HG03571 (cell line): ENCODE data around the gene ABTB2.
A peak's percentile ranks its signal among the peaks of the same experiment; 100 is the strongest.
"Not testable (repeated sequence)": the region's sequence is repeated elsewhere in the genome, so short reads cannot be mapped to it uniquely, and the experiment has no call there.

Experiments used
- ATAC-seq: cut with Tn5 transposase; IDR thresholded peaks from one replicate; pipeline ENCODE4 v1.9.1; 2021; ENCODE audit not compliant: unreplicated experiment

Gene ABTB2

DNA sequence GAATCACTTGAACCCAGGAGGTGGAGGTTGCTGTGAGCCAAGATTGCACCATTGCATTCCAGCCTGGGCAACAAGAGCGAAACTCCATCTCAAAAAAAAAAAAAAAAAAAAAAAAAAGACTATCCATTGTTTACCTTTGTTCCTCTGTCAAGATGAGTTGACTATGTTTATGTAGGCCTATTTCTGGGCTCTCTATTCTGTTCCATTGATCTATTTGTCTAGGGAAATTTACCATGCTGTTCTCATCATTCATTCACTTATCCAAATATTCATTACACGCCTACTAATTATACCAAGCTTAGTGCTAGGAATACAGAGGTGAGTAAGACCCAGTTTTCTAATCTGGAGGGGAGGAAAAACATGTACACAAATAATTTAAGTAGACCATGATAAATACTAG is 139.1 kb downstream of the ABTB2 start:
- ATAC-seq: not testable (repeated sequence)

DNA sequence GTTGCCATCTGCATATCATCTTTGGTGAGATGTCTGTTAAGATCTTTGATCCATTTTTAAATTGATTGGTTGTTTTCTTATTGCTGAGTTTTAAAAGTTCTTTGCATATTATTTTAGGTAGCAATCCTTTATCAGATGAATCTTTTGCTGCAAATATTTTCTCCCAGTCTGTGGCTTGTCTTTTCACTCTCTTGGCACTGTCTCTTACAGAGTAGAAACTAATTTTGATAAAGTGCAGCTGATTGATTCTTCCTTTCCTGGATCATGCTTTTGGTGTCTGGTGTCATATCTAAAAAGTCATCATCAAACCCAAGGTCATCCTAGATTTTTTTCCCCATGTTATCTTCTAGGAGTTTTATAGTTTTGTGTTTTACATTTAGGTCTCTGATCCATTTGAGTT is 139.7 kb downstream of the ABTB2 start:
- no peak for ATAC-seq

- no peak for ATAC-seq
Measured at GRCh38 chr11:34216706-34217105, 141.1 kb downstream of the ABTB2 start.

- ATAC-seq: no peak
Measured at GRCh38 chr11:34215806-34216453, 141.9 kb downstream of the ABTB2 start.

- ATAC-seq: no peak
Measured at GRCh38 chr11:34214961-34215805, 142.6 kb downstream of the ABTB2 start.

DNA sequence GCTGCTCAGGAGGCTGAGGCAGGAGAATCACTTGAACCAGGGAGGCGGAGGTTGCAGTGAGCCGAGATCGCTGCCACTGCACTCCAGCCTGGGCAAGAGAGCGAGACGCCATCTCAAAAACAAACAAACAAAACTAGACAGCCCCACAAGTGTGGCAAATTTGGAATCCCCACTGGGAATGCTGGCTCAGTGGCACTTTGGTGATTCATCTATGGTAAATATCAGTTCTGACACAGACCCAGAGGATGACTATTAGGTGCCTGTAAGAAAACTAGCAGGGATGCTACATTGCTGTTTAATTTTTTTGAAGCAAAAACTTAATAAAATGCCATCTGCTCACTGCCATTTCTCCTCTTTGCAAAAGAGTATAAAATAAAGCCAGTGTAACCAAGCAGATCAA is 144.4 kb downstream of the ABTB2 start:
- ATAC-seq: no peak

DNA sequence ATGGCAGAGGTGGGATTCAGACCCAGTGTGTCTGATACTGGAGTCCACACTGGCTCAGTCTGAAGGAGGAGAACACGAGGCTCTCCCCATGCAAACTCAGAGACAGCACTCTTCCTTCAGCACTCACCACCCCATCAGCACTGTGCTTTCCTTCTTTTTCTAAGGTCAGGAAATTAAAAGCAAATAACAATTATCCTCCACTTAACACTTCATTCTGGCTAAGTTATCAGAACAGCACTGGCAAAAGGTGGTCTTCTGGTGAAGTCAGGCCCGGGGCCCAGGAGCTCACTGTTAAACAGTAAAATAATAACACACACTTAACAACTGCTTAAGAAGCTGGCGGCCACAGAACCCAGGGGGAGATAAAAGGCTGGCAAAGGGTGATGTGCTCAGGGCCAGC is 145.2 kb downstream of the ABTB2 start:
- no peak for ATAC-seq

- no peak for ATAC-seq
Measured at GRCh38 chr11:34209809-34210208, 148.0 kb downstream of the ABTB2 start.

GRCh38 chr11:34208266-34209135 is 149.3 kb downstream of the ABTB2 start:
- ATAC-seq: no peak

DNA sequence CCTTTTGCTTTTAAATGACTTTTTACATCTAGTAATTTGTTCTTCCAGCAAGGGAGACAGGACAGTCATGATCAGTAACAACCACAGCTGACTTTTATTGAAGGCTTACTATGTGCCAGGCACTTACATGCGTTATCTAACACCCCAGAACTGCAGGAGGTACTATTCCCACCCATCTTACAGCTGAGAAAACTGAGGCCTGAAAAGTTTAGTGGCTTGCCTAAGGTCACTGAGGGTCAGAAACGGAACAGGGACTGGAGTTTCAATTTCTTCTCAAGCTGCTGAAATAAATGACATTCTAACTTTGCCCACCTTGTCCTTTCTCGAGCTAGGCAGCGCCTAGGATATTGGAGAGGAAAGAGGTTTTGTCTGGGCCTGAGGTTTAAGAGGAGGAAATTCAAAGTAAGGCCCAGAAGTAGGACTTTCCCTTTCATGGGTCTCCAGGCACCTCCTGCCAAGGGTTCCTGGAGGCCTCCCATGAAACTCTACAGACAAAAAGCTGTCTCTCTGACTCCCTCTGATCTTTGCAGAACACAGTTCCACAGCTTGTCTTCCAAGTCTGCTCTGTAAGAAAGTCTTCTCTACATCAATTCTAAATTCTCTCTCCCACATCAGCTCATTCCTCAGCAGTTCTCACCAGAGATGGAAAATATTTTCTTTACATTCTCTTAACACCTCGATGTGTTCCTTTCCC is 150.2 kb downstream of the ABTB2 start:
- no peak for ATAC-seq

- ATAC-seq: no peak
Measured at GRCh38 chr11:34206407-34207300, 151.2 kb downstream of the ABTB2 start.

GRCh38 chr11:34205326-34206035 is 152.3 kb downstream of the ABTB2 start:
- no peak for ATAC-seq

GRCh38 chr11:34204396-34205279 is 153.2 kb downstream of the ABTB2 start:
- ATAC-seq: no peak

DNA sequence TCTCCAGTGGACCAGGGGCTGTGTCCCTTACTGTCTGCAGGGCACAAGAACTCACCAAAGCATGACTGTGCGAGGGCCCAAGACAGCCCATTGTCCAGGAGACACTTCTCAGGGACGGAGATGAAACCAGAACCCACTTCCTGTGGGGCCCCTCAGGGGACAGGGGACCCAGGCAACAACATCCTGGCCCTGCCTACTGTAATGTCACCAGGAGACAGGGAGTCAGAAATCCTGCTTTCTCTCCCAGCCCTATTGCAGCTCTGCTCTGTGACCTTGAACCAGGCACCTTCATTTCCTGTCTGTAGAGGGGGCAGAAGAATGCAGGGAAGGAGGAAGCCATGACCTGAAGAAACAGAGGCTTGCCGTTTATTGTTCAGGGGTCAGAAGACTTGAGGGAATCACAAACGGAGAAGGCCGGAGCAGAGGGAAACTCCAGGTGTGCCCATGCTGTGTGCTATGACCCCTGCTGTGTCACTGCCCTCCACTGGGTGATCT is 154.4 kb downstream of the ABTB2 start:
- ATAC-seq: peak; percentile 45

DNA sequence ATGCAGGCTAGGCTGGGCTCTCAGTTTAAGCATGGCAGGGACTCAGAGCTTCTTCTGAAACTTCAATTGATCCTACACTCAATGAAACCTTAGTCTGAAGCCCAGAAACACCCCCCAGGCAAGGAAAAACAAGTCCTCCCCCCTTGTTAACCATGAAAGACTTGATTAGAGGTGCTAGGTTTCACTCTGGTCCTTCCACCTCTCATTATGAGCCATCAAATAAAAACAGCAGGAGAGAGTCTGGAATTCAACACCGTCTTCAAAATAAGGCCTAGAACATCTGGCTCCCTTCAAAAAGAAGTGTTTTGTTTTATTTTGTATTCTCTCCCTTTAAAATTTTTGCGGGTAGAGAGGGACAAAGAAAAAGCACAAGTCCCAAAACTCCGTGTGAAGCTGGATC is 156.7 kb downstream of the ABTB2 start:
- no peak for ATAC-seq

GRCh38 chr11:34199525-34199924 is 158.3 kb downstream of the ABTB2 start:
- no peak for ATAC-seq

- no peak for ATAC-seq
Measured at GRCh38 chr11:34198523-34198922, 159.3 kb downstream of the ABTB2 start.

GRCh38 chr11:34197256-34197655 is 160.6 kb downstream of the ABTB2 start:
- ATAC-seq: no peak
